Measurements from ENCODE around the gene MESP1. TPM values are rescaled to one million over a fixed set of nuclear protein-coding genes. Genes with fewer than 3 reads are reported as not detected.

MESP1 gene
- total and polyA plus RNA-seq, 2 of the 4 experiments (the other 2 are of a cell fraction), result under 0.01 to 0.10 TPM

GRCh38 chr15:89777073-89777751 is 26.2 kb upstream of the MESP1 start:
- Histone ChIP-seq H3K4me3 (ENCODE audit: insufficient read depth, low read depth, low read length) (no peak overlapping the region), H3K9me3 (ENCODE audit: control insufficient read depth, insufficient read depth, low read length) (no peaks in the 10 kb centered on the region), H4K91ac (ENCODE audit: insufficient read depth, low read depth, low read length) (no peak overlapping the region), H3K4me2 (ENCODE audit: low read depth, low read length) (no peak overlapping the region), H3K27ac (ENCODE audit: insufficient read depth, low read length) (no peak overlapping the region), H2BK120ac (ENCODE audit: low read depth, low read length) (no peak overlapping the region), H2AK5ac (ENCODE audit: low read depth, low read length) (no peak overlapping the region), H3K27me3 (ENCODE audit: control insufficient read depth, insufficient read depth, low read length) (no peaks in the 10 kb centered on the region), H3K4me1 (ENCODE audit: control insufficient read depth, insufficient read depth, low read length) (peaks cover 7% of the 10 kb centered on the region), H2BK5ac (ENCODE audit: low read depth, low read length, poor library complexity, severe bottlenecking) (no peak overlapping the region), H3K79me1 (ENCODE audit: low read depth in 1 of 2, low read length in 2 of 2) (no peaks in the 10 kb centered on the region), H4K20me1 (ENCODE audit: insufficient read depth, low read length) (no peaks in the 10 kb centered on the region), H3K9me1 (ENCODE audit: insufficient read depth, low read length) (peaks cover 2% of the 10 kb centered on the region; the same call in 1 of the 2 replicates), H4K5ac (ENCODE audit: low read depth, low read length) (no peak overlapping the region), H3K9ac (ENCODE audit: low read depth, low read length) (no peak overlapping the region), H2BK20ac (ENCODE audit: low read depth, low read length) (no peak overlapping the region), H3K23ac (ENCODE audit: low read depth, low read length) (no peak overlapping the region), H2AFZ (replicated peaks; ENCODE audit: low read length, poor library complexity) (peak overlapping the region; percentile 79), H4K8ac (ENCODE audit: low read depth in 2 of 2, low read length in 2 of 2) (no peak overlapping the region; a peak in 1 of 4 replicates), H3K56ac (ENCODE audit: extremely low read depth, insufficient read depth, low read length) (no peak overlapping the region), H3K36me3 (ENCODE audit: control insufficient read depth, insufficient read depth, low read length) (no peaks in the 10 kb centered on the region), H3K14ac (replicated peaks; ENCODE audit: low read depth, low read length) (no peak overlapping the region), H2BK15ac (ENCODE audit: low read depth, low read length) (no peak overlapping the region), H2AK9ac (replicated peaks; ENCODE audit: low read depth, low read length, poor library complexity) (no peak overlapping the region), H3K4ac (ENCODE audit: low read depth, low read length) (no peak overlapping the region), H3K18ac (ENCODE audit: low read depth, low read length) (no peak overlapping the region)
- dilution Hi-C loops (cut with HindIII; ENCODE audit: low sequenced_read_pairs, unreplicated experiment) (no loop called here), intact Hi-C loops (cut with micrococcal nuclease) (no loop called here), in situ Hi-C loops (cut with MboI; ENCODE audit: low sequenced_read_pairs) (no loop called here)
- DNase-seq (no peak), ATAC-seq (ENCODE audit: low read depth) (no peak)
- no peak for TF ChIP-seq SMC3 (IDR thresholded peaks at IDR 0.05; ENCODE audit: low read depth, low read length)
- TF ChIP-seq NFE2L2 (IDR thresholded peaks at IDR 0.05; ENCODE audit: low read depth, low read length), result no peak
- TF ChIP-seq MAFK (IDR thresholded peaks at IDR 0.05; ENCODE audit: low read depth, low read length), result no peak
- no peak for TF ChIP-seq ELK1 (IDR thresholded peaks at IDR 0.05; ENCODE audit: borderline replicate concordance, low read depth, low read length)
- TF ChIP-seq MXI1 (IDR thresholded peaks at IDR 0.05; ENCODE audit: borderline replicate concordance, low read depth, low read length), result no peak
- no peak for TF ChIP-seq FOS (IDR thresholded peaks at IDR 0.05; ENCODE audit: low read depth, low read length)
- no TSS peak for BruUV-seq (replicated peaks)
- 95% methylated on average over 4 of the region's 25 CpGs; no CpG with 5 or more reads in 1 of the 2 experiments for WGBS, 2 experiments (ENCODE audit: extremely low coverage in 2 of 2, insufficient read length in 1 of 2)
- POLR2A ChIA-PET (ENCODE audit: unreplicated experiment), result no interaction called here
- CTCF ChIA-PET, result no interaction called here
